NCI-H187 (cell line): ENCODE data around the gene AMACR.
A peak's percentile ranks its signal among the peaks of the same experiment; 100 is the strongest.

Source experiments
- DNase-seq, 2 experiments: peaks; one replicate each; lab custom pipeline; 2025; lab: John Stamatoyannopoulos, UW

AMACR gene

GRCh38 chr5:34005681-34006080, 2.2 kb downstream of the AMACR start:
- no peak for DNase-seq

- DNase-seq = no peak
These were observed 2.6 kb downstream of the AMACR start for GRCh38 chr5:34005211-34005610.

- DNase-seq = no peak
These were observed 3.9 kb downstream of the AMACR start for GRCh38 chr5:34003941-34004340.

- DNase-seq = no peak
These were observed 5.1 kb downstream of the AMACR start for GRCh38 chr5:34002629-34003328.

GRCh38 chr5:34001241-34001841, 6.5 kb downstream of the AMACR start:
- DNase-seq = peak; percentile 35 to 61

- no peak for DNase-seq
These were observed 7.9 kb downstream of the AMACR start for GRCh38 chr5:33999978-34000377.

- DNase-seq = no peak
These were observed 10.4 kb downstream of the AMACR start for GRCh38 chr5:33997331-33997983.

GRCh38 chr5:33995865-33996264, 12.0 kb downstream of the AMACR start:
- DNase-seq = no peak

GRCh38 chr5:33994845-33995244, 13.0 kb downstream of the AMACR start:
- no peak for DNase-seq

GRCh38 chr5:33992864-33993263, 15.0 kb downstream of the AMACR start:
- DNase-seq = no peak

- DNase-seq = no peak
These were observed 22.4 kb downstream of the AMACR start for GRCh38 chr5:33985447-33985846.

- DNase-seq = no peak
These were observed 23.2 kb downstream of the AMACR start, which contains the start of gene SLC45A2 for GRCh38 chr5:33984671-33985124. SLC45A2 (minus strand) TSS chr5:33984693; CDS start chr5:33984583, 110 bp downstream.

- DNase-seq = no peak
These were observed 23.7 kb downstream of the AMACR start for GRCh38 chr5:33984178-33984577.

GRCh38 chr5:33981408-33982162, 26.3 kb downstream of the AMACR start:
- DNase-seq = no peak

- no peak for DNase-seq
These were observed 27.8 kb downstream of the AMACR start for GRCh38 chr5:33980030-33980429.

- DNase-seq = no peak
These were observed 29.5 kb downstream of the AMACR start for GRCh38 chr5:33978306-33978705.

GRCh38 chr5:33976307-33976706, 31.5 kb downstream of the AMACR start:
- no peak for DNase-seq

GRCh38 chr5:33975852-33976251, 32.0 kb downstream of the AMACR start:
- no peak for DNase-seq

GRCh38 chr5:33973271-33973670, 34.6 kb downstream of the AMACR start:
- no peak for DNase-seq

- DNase-seq = peak in 1 of 2 experiments; percentile 35
These were observed 38.0 kb downstream of the AMACR start for GRCh38 chr5:33969572-33970452.
